BJ (cell line): ENCODE data around the gene MISP. TPM values are rescaled to one million over a fixed set of nuclear protein-coding genes. Genes with fewer than 3 reads are reported as not detected.
"Not testable (repeated sequence)": the region's sequence is repeated elsewhere in the genome, so short reads cannot be mapped to it uniquely, and the experiment has no call there.

Source experiments
- CTCF ChIA-PET: fragments of 350-600 bp; formaldehyde crosslinking; extraction: SDS; loops from one replicate; lab custom pipeline; 2021; ENCODE audit warnings: antibody characterized with exemption, inconsistent platforms; lab: Yijun Ruan, JAX
- POLR2A ChIA-PET: fragments of 300-600 bp; sonication (Branson Sonifier 250); formaldehyde crosslinking; extraction: SDS; loops from one replicate; lab custom pipeline; 2021; ENCODE audit warnings: antibody characterized with exemption; lab: Charles Lee
- DNase-seq: peaks from one replicate; pipeline ENCODE4 v3.0.0-alpha.2; 2011; ENCODE audit warnings: low read depth
- H3K27me3 ChIP-seq: 2 replicates; pipeline ENCODE4 v1.6.0; 2011; ENCODE audit warnings: low read length; ENCODE audit not compliant: control insufficient read depth, insufficient read depth
- H3K36me3 ChIP-seq: 2 replicates; pipeline ENCODE4 v1.5.1; 2011; ENCODE audit warnings: low read length; ENCODE audit not compliant: control insufficient read depth, insufficient read depth
- H3K4me3 ChIP-seq: 2 replicates; pipeline ENCODE4 v1.5.1; 2011; ENCODE audit warnings: low read depth, mild to moderate bottlenecking, control low read depth, low read length
- CTCF ChIP-seq: IDR thresholded peaks from 2 replicates; pipeline ENCODE4 v1.5.1; 2011; ENCODE audit warnings: low read depth, mild to moderate bottlenecking, control low read depth, inconsistent platforms, low read length, moderate library complexity; ENCODE audit not compliant: insufficient read depth
- polyA minus RNA-seq: library from RNA; depleted of rRNA, polyadenylated mRNA; stranded (reverse); fragments of >200 nt; gene quantifications from 2 replicates; pipeline ENCODE4 v1.2.3, GENCODE V29; 2011; rRNA and poly(A)+ RNA removed
- polyA plus RNA-seq: library from polyadenylated mRNA; depleted of rRNA; stranded (reverse); fragments of >200 nt; gene quantifications from 2 replicates; pipeline ENCODE4 v1.2.3, GENCODE V29; 2011; rRNA removed

The MISP gene
- polyA plus RNA-seq = 0.05 and 0.06 TPM in 2 replicates
- polyA minus RNA-seq = 0.09 TPM in 1 of 2 replicates, not detected in the other

GRCh38 chr19:750640-751423 lies at the start of gene MISP:
TSS of gene MISP (plus strand) at chr19:751112. CDS start at chr19:756947, 5,835 bp downstream.
- Histone ChIP-seq H3K4me3 (no peak within 1 kb of the TSS), H3K36me3 (no peaks in the 10 kb centered on the region), H3K27me3 (no peaks in the 10 kb centered on the region)
- TF ChIP-seq CTCF = no peak
- POLR2A ChIA-PET = no interaction called here
- no peak for DNase-seq
- CTCF ChIA-PET = interaction anchor here (1.0 to 1.9 kb wide), 3 partner anchors 10 to 17 kb away, joined by 3 to 7 read pairs (median 5); no protein-coding TSS in a partner anchor

- CTCF ChIA-PET = interaction anchor here (0.6 to 1.1 kb wide), 3 partner anchors 20 to 163 kb away, joined by 3 read pairs; no protein-coding TSS in a partner anchor
- DNase-seq, H3K36me3 ChIP-seq, H3K27me3 ChIP-seq, H3K4me3 ChIP-seq, POLR2A ChIA-PET: not testable (repeated sequence)
These were observed 48.1 kb upstream of the MISP start for GRCh38 chr19:702847-703246.

- Histone ChIP-seq H3K4me3 (no peak overlapping the region), H3K27me3 (peaks cover 5% of the 10 kb centered on the region), H3K36me3 (no peaks in the 10 kb centered on the region)
- no peak for TF ChIP-seq CTCF
- DNase-seq = no peak
- POLR2A ChIA-PET = no interaction called here
- CTCF ChIA-PET = interaction anchor here (0.6 to 1.1 kb wide), 2 partner anchors 19 to 162 kb away, joined by 3 read pairs; no protein-coding TSS in a partner anchor
These were observed 47.6 kb upstream of the MISP start for GRCh38 chr19:703329-703650.

- DNase-seq = no peak
- POLR2A ChIA-PET = no interaction called here
- Histone ChIP-seq H3K4me3 (no peak overlapping the region), H3K36me3 (no peaks in the 10 kb centered on the region), H3K27me3 (peaks cover 7% of the 10 kb centered on the region)
- CTCF ChIA-PET = interaction anchor here (0.6 to 1.1 kb wide), 2 partner anchors 19 to 162 kb away, joined by 3 read pairs; no protein-coding TSS in a partner anchor
- no peak for TF ChIP-seq CTCF
These were observed 47.1 kb upstream of the MISP start for GRCh38 chr19:703651-704446.

- CTCF ChIA-PET = interaction anchor here (0.9 kb wide), 1 partner anchor 66 kb away, joined by 4 read pairs; no protein-coding TSS in a partner anchor
- Histone ChIP-seq H3K4me3 (no peak overlapping the region), H3K27me3 (peaks cover 7% of the 10 kb centered on the region), H3K36me3 (no peaks in the 10 kb centered on the region)
- TF ChIP-seq CTCF = no peak
- DNase-seq = no peak
- POLR2A ChIA-PET = no interaction called here
These were observed 46.5 kb upstream of the MISP start for GRCh38 chr19:704447-704741.
